ENCODE results near the gene SLC16A9. TPM values are rescaled to one million over a fixed set of nuclear protein-coding genes. Genes with fewer than 3 reads are reported as not detected.
"Not testable (repeated sequence)": the region's sequence is repeated elsewhere in the genome, so short reads cannot be mapped to it uniquely, and the experiment has no call there.

The SLC16A9 gene
- total and polyA plus RNA-seq, 2 donors (not counting 3 experiments of a cell fraction or from before 2014, with no cell fraction given): 0.35 TPM; not detected in 1

DNA sequence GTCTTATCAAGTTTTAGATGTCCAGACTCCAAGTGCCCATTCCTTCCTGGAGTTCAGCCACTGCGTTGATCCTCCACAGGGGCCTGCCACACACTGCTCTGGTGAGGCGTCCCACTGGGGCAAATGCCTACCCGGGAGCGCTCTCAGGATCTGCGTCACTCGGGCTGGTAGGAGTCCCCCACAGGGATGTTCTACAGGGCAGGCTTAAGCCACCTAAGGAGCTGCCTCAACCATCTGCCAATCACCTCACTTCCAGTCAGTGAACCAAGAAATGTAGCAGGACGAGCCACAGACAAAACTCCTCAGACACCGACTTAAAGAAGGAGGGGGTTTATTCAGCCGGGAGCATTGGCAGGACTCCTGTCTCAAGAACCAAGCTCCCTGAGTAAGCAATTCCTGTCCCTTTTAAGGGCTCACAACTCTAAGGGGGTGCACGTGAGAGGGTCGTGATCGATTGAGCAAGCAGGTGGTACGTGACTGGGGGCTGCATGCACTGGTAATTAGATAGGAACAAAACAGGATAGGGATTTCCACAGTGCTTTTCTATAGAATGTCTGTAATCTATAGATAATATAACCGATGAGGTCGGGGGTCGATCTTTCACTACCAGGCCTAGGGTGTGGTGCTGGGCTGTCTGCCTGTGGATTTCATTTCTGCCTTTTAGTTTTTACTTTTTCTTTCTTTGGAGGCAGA, 23.8 kb upstream of the SLC16A9 start:
- BruUV-seq (replicated peaks); dilution Hi-C loops (cut with MboI; ENCODE audit: extremely low pct_ligation_motif_present, low sequenced_read_pairs): not testable (repeated sequence)

DNA sequence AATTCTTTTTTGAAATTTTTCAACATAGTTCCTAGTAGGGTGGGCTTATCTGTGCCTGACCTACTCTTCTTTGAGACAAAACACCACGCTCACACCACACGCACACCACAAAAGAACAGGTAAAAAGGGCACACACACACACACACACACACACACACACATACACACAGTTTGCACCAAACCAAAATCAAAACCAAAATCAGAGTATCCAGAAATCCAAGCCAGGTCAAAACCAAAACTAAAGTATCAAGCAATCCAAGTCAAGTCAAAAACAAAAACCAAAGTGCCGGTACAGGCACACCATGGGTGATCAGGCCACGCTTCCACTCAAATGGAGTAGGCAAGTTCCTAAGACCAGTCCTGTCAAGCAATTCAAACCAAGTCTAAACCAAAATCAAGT, 23.2 kb upstream of the SLC16A9 start:
- CTCF ChIA-PET; H3K9me1 ChIP-seq (replicated peaks; ENCODE audit: control insufficient read depth, extremely low read depth, insufficient read depth, low read length); H3K9ac ChIP-seq (replicated peaks; ENCODE audit: extremely low read depth, insufficient read depth, low read length); BruUV-seq (replicated peaks); H3K9me3 ChIP-seq (replicated peaks; ENCODE audit: control insufficient read depth, insufficient read depth, low read length); dilution Hi-C loops (cut with MboI; ENCODE audit: extremely low pct_ligation_motif_present, low sequenced_read_pairs); intact Hi-C loops (cut with micrococcal nuclease); H3K27me3 ChIP-seq (ENCODE audit: control insufficient read depth in 2 of 2, insufficient read depth in 2 of 2, low read length in 2 of 2); H3K27ac ChIP-seq (ENCODE audit: insufficient read depth, low read depth, low read length); H4K20me1 ChIP-seq (replicated peaks; ENCODE audit: control insufficient read depth, extremely low read depth, insufficient read depth, low read length); FAIRE-seq; H3K36me3 ChIP-seq (ENCODE audit: control insufficient read depth in 2 of 2, extremely low read depth in 1 of 2, insufficient read depth in 2 of 2, low read length in 2 of 2); H3K4me2 ChIP-seq (ENCODE audit: insufficient read depth, low read length); POLR2A ChIA-PET; H3K4me1 ChIP-seq (ENCODE audit: control insufficient read depth, extremely low read depth, insufficient read depth, low read length); H2AFZ ChIP-seq (ENCODE audit: low read depth, low read length); DNase-seq (ENCODE audit: low read depth, low spot score); H3K4me3 ChIP-seq (replicated peaks in 1 of 3; ENCODE audit: insufficient read depth in 1 of 3, low read depth in 1 of 3, low read length in 3 of 3); H3K79me2 ChIP-seq (ENCODE audit: control insufficient read depth, insufficient read depth, low read length): not testable (repeated sequence)

More for the DNA sequence above, 23.8 kb upstream of the SLC16A9 start:
- intact Hi-C loops (cut with micrococcal nuclease); H3K9ac ChIP-seq (replicated peaks; ENCODE audit: extremely low read depth, insufficient read depth, low read length); H3K9me1 ChIP-seq (replicated peaks; ENCODE audit: control insufficient read depth, extremely low read depth, insufficient read depth, low read length); H3K79me2 ChIP-seq (ENCODE audit: control insufficient read depth, insufficient read depth, low read length); H3K27ac ChIP-seq (ENCODE audit: insufficient read depth, low read depth, low read length); H4K20me1 ChIP-seq (replicated peaks; ENCODE audit: control insufficient read depth, extremely low read depth, insufficient read depth, low read length); FAIRE-seq; H3K9me3 ChIP-seq (replicated peaks; ENCODE audit: control insufficient read depth, insufficient read depth, low read length); CTCF ChIA-PET; DNase-seq (ENCODE audit: low read depth, low spot score); H3K4me1 ChIP-seq (ENCODE audit: control insufficient read depth, extremely low read depth, insufficient read depth, low read length); H3K27me3 ChIP-seq (ENCODE audit: control insufficient read depth in 2 of 2, insufficient read depth in 2 of 2, low read length in 2 of 2); H2AFZ ChIP-seq (ENCODE audit: low read depth, low read length); H3K4me3 ChIP-seq (replicated peaks in 1 of 3; ENCODE audit: insufficient read depth in 1 of 3, low read depth in 1 of 3, low read length in 3 of 3); POLR2A ChIA-PET; H3K4me2 ChIP-seq (ENCODE audit: insufficient read depth, low read length); H3K36me3 ChIP-seq (ENCODE audit: control insufficient read depth in 2 of 2, extremely low read depth in 1 of 2, insufficient read depth in 2 of 2, low read length in 2 of 2): not testable (repeated sequence)

DNA sequence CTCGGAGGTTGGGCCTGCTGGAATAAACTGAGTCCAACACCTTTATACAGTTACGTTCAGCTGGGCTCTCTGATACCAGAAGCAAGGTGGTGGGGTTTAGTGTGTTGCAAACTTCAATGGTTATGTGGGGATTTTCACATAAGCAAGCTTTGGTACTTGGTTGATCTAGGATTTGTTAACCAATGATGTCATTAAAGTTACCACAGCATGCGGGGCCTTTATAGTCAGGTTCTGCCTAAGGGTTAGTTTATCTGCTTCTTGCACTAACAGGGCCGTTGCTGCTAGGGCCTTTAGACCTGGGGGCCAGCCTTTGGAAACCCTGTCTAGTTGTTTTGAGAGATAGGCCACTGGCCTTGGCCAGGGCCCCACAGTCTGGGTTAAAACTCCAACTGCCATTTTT, 19.5 kb upstream of the SLC16A9 start:
- H3K9ac ChIP-seq (replicated peaks; ENCODE audit: extremely low read depth, insufficient read depth, low read length); DNase-seq (ENCODE audit: low read depth, low spot score); POLR2A ChIA-PET; H3K4me2 ChIP-seq (ENCODE audit: insufficient read depth, low read length); intact Hi-C loops (cut with micrococcal nuclease); H3K79me2 ChIP-seq (ENCODE audit: control insufficient read depth, insufficient read depth, low read length); H3K27me3 ChIP-seq (ENCODE audit: control insufficient read depth in 2 of 2, insufficient read depth in 2 of 2, low read length in 2 of 2); H3K4me1 ChIP-seq (ENCODE audit: control insufficient read depth, extremely low read depth, insufficient read depth, low read length); dilution Hi-C loops (cut with MboI; ENCODE audit: extremely low pct_ligation_motif_present, low sequenced_read_pairs); H2AFZ ChIP-seq (ENCODE audit: low read depth, low read length); H3K4me3 ChIP-seq (replicated peaks in 1 of 3; ENCODE audit: insufficient read depth in 1 of 3, low read depth in 1 of 3, low read length in 3 of 3); CTCF ChIA-PET; BruUV-seq (replicated peaks); FAIRE-seq; H3K27ac ChIP-seq (ENCODE audit: insufficient read depth, low read depth, low read length); H4K20me1 ChIP-seq (replicated peaks; ENCODE audit: control insufficient read depth, extremely low read depth, insufficient read depth, low read length); H3K9me3 ChIP-seq (replicated peaks; ENCODE audit: control insufficient read depth, insufficient read depth, low read length); H3K9me1 ChIP-seq (replicated peaks; ENCODE audit: control insufficient read depth, extremely low read depth, insufficient read depth, low read length); H3K36me3 ChIP-seq (ENCODE audit: control insufficient read depth in 2 of 2, extremely low read depth in 1 of 2, insufficient read depth in 2 of 2, low read length in 2 of 2): not testable (repeated sequence)

Data from endothelial cell of umbilical vein (primary cell).